GM10248 (cell line): ENCODE measurements around the gene CLPTM1L.
"Not testable (repeated sequence)": the region's sequence is repeated elsewhere in the genome, so short reads cannot be mapped to it uniquely, and the experiment has no call there.

ENCODE experiments used
- CTCF ChIA-PET: fragments of 300-600 bp; sonication (Branson Sonifier 250); formaldehyde crosslinking; extraction: SDS; loops from one replicate; lab custom pipeline; 2021; ENCODE audit warnings: antibody characterized with exemption; lab: Yijun Ruan, JAX
- POLR2A ChIA-PET: fragments of 350-650 bp; sonication (Branson Sonifier 250); formaldehyde crosslinking; extraction: SDS; loops from one replicate; lab custom pipeline; 2020; ENCODE audit warnings: antibody characterized with exemption; lab: Yijun Ruan, JAX
- DNase-seq: peaks from one replicate; pipeline ENCODE4 v3.0.0; 2012; ENCODE audit errors: extremely low spot score
- TF ChIP-seq, protein P1 (sequence below): IDR thresholded peaks from 2 replicates; pipeline ENCODE4 v1.5.1; 2012; ENCODE audit warnings: mild to moderate bottlenecking, low read depth; ENCODE audit errors: extremely low read depth, missing control alignments, control extremely low read depth

Gene CLPTM1L

DNA sequence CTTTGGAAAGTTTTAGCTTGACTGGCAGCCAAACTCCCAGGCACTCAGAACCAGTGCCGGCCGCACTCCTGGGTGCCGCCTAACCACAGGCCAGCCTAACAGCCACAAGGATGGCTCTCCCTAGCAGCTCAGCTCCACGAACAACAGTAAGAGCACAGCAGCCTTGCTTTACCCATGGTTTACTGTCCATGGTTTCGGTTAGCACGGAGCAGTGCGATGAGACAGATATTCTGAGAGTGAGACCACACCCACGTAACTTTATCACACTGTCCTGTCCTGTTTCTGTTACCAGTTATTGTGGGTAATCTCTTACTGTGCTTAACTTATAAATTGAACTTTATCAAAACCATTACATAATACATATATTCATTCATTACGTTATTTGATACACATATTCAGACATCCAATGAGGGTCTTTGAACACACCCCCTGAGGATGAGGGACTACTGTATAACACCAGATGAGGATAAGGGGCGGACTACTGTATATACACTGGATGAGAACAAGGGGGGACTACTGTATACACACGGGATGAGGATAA, 12.4 kb downstream of the CLPTM1L start:
- DNase-seq: no peak
- ChIA-PET POLR2A (no interaction called here), CTCF (interaction anchor here (1.2 kb wide), 1 partner anchor 320 kb away, joined by 3 read pairs; no protein-coding TSS in a partner anchor)
- TF ChIP-seq, protein P1, sequence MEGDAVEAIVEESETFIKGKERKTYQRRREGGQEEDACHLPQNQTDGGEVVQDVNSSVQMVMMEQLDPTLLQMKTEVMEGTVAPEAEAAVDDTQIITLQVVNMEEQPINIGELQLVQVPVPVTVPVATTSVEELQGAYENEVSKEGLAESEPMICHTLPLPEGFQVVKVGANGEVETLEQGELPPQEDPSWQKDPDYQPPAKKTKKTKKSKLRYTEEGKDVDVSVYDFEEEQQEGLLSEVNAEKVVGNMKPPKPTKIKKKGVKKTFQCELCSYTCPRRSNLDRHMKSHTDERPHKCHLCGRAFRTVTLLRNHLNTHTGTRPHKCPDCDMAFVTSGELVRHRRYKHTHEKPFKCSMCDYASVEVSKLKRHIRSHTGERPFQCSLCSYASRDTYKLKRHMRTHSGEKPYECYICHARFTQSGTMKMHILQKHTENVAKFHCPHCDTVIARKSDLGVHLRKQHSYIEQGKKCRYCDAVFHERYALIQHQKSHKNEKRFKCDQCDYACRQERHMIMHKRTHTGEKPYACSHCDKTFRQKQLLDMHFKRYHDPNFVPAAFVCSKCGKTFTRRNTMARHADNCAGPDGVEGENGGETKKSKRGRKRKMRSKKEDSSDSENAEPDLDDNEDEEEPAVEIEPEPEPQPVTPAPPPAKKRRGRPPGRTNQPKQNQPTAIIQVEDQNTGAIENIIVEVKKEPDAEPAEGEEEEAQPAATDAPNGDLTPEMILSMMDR: no peak

DNA sequence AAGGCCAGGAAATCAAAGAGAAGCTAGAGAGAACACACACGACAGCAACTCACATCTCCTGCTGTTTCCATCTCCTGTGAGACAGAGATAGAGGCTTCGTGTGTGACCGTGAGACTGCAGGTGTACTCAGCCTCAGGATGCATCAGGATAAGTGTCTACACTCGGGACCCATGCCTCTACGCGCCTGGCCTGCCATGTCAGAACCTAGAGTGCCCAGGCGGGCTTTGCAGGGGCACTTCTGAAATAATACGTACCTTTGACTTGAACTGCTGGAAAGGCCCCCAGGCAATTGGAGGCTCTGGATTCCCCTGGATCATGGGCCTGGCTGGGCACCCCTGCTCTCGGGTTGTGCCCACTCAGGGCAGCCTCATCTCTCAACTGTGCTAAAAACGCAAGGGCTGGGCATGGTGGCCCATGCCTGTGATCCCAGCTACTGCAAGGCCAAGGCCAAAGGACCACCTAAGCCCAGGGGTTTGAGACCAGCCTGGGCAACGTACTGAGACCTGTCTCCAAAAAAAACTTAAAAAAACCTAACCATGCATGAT, 13.0 kb downstream of the CLPTM1L start:
- ChIA-PET POLR2A (no interaction called here), CTCF (interaction anchor here (1.2 kb wide), 1 partner anchor 321 kb away, joined by 3 read pairs; no protein-coding TSS in a partner anchor)
- no peak for DNase-seq
- TF ChIP-seq, protein P1: no peak

DNA sequence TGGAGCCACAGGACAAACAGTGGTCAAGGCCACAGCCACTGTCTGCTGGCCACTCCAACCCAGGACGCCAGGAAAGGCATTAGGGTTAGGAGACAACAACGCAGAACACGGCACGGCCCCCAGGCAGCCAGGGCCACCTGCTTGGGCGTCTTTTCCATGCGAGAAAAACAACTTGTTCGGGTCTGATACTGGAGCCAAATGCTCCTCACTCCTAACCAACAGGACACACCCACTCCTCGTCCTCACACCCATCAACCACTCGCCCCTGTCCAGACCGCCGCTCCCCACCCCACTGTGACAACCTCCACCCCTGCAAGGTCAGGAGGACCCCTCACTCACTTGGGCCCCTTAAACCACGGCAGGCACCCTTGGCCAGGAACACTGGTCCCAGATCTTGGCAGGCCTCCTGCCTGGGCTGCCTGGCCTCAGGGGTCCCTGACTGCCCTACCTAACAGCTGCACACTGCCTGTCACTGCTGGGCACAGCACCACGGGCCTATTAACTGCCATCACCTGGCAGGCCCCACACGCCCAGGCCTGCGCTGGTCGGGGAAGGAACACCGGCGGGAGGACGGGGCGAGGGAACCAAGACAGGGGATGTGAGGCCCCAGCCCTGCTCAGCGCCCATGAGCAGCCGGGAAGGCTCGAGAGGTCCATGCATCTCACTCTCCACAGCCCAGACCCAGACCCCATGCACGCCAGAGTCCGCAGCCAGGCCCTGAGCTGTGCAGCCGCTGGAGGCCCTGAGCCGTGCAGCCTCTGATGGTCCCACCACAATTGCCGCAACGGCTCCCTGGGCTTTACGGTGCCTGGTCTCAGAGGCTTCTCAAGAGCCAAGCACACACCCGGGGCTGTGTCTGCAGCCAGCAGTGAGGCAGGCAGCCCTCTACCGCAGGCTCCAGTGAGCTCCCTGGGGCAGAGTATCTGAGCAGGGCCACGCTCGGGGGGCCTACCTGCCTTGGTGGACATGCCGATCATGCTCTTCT, 13.8 kb downstream of the CLPTM1L start:
- POLR2A ChIA-PET: no interaction called here
- CTCF ChIA-PET: interaction anchor here (1.2 to 1.3 kb wide), 2 partner anchors 16 to 322 kb away, joined by 3 to 5 read pairs; no protein-coding TSS in a partner anchor
- TF ChIP-seq, protein P1: no peak
- DNase-seq: no peak

- ChIA-PET POLR2A (no interaction called here), CTCF (interaction anchor here (1.3 kb wide), 1 partner anchor 15 kb away, joined by 5 read pairs; no protein-coding TSS in a partner anchor)
- TF ChIP-seq, protein P1: no peak
- no peak for DNase-seq
These were observed 14.6 kb downstream of the CLPTM1L start for GRCh38 chr5:1330146-1330846.

- ChIA-PET POLR2A (no interaction called here), CTCF (interaction anchor here (1.0 to 1.5 kb wide), 4 partner anchors 9 to 51 kb away, joined by 3 to 4 read pairs (median 3); no protein-coding TSS in a partner anchor)
- TF ChIP-seq, protein P1: no peak
- DNase-seq: no peak
These were observed 15.8 kb downstream of the CLPTM1L start for GRCh38 chr5:1329111-1329579.

DNA sequence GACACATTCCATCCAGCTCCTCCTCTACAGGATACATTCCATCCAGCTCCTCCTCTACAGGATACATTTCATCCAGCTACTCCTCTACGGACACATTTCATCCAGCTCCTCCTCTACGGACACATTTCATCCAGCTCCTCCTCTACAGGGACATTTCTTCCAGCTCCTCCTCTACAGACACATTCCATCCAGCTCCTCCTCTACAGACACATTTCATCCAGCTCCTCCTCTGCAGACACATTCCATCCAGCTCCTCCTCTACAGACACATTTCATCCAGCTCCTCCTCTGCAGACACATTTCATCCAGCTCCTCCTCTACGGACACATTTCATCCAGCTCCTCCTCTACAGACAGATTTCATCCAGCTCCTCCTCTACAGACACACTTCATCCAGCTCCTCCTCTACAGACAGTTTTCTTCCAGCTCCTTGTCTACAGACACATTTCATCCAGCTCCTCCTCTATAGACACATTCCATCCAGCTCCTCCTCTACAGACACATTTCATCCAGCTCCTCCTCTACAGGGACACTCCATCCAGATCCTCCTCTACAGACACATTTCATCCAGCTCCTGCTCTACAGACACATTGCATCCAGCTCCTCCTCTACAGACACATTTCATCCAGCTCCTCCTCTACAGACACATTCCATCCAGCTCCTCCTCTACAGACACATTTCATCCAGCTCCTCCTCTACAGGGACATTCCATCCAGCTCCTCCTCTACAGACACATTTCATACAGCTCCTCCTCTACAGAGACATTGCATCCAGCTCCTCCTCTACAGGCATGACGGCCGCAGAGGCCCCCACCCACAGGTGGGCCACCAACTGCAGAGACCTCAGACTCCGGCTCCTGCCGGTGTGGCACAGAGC, 16.4 kb downstream of the CLPTM1L start:
- CTCF ChIA-PET: interaction anchor here (1.0 to 1.5 kb wide), 4 partner anchors 10 to 52 kb away, joined by 3 to 4 read pairs (median 3); no protein-coding TSS in a partner anchor
- DNase-seq, POLR2A ChIA-PET: not testable (repeated sequence)

DNA sequence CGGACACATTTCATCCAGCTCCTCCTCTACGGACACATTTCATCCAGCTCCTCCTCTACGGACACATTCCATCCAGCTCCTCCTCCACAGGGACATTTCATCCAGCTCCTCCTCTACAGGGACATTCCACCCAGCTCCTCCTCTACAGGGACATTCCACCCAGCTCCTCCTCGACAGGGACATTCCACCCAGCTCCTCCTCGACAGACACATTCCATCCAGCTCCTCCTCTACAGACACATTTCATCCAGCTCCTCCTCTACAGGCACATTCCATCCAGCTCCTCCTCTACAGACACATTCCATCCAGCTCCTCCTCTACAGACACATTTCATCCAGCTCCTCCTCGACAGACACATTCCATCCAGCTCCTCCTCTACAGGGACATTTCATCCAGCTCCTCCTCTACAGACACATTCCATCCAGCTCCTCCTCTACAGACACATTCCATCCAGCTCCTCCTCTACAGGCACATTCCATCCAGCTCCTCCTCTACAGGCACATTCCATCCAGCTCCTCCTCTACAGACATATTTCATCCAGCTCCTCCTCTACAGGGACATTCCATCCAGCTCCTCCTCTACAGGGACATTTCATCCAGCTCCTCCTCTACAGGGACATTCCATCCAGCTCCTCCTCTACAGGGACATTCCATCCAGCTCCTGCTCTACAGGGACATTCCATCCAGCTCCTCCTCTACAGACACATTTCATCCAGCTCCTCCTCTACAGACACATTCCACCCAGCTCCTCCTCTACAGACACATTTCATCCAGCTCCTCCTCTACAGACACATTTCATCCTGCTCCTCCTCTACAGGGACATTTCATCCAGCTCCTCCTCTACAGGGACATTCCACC, 17.8 kb downstream of the CLPTM1L start:
- ChIA-PET POLR2A (interaction anchor here (1.3 kb wide), 1 partner anchor 13 kb away, joined by 3 read pairs; no protein-coding TSS in a partner anchor), CTCF (interaction anchor here (1.0 to 1.5 kb wide), 4 partner anchors 10 to 14 kb away, joined by 3 to 7 read pairs (median 3); no protein-coding TSS in a partner anchor)
- DNase-seq: not testable (repeated sequence)

GRCh38 chr5:1326532-1326875, 18.4 kb downstream of the CLPTM1L start:
- not testable (repeated sequence) for DNase-seq
- CTCF ChIA-PET: interaction anchor here (0.8 to 1.5 kb wide), 5 partner anchors 9 to 13 kb away, joined by 3 to 7 read pairs (median 3); no protein-coding TSS in a partner anchor
- POLR2A ChIA-PET: interaction anchor here (1.3 kb wide), 1 partner anchor 14 kb away, joined by 3 read pairs; no protein-coding TSS in a partner anchor
